H1 (cell line): ENCODE results near the gene MRPL11. TPM values are rescaled to one million over a fixed set of nuclear protein-coding genes. Genes with fewer than 3 reads are reported as not detected.

Source experiments
- CTCF ChIA-PET: fragments of 300-600 bp; sonication (Branson Sonifier 250); formaldehyde crosslinking; loops from one replicate; lab custom pipeline; 2021; ENCODE audit not compliant: partially characterized antibody; lab: Charles Lee
- POLR2A ChIA-PET: fragments of 300-600 bp; sonication (Branson Sonifier 250); formaldehyde crosslinking; loops from one replicate; lab custom pipeline; 2021; ENCODE audit warnings: inconsistent platforms; ENCODE audit not compliant: partially characterized antibody; lab: Charles Lee
- DNase-seq, 2 experiments: peaks; one replicate each; pipeline versions ENCODE4 v3.0.0 to v3.0.0-alpha.2; 2010 to 2022; ENCODE audit warnings: low spot score in 2 of 2, low read depth in 1 of 2, mixed read lengths in 1 of 2
- FAIRE-seq: peaks from 2 replicates; lab custom pipeline; 2011; peaks lifted over from hg19 to GRCh38; lab: Jason Lieb, UNC
- H2AFZ ChIP-seq: 2 replicates; pipeline ENCODE4 v1.8.1; 2012; ENCODE audit warnings: low read length, inconsistent platforms
- H2AK5ac ChIP-seq: 2 replicates; pipeline ENCODE4 v1.6.1; 2013; ENCODE audit warnings: low read depth, low read length
- H2BK120ac ChIP-seq: replicated peaks from 2 replicates; pipeline ENCODE3; 2013; ENCODE audit warnings: low read depth, low read length, inconsistent platforms
- H2BK12ac ChIP-seq: 2 replicates; pipeline ENCODE4 v1.6.1; 2013; ENCODE audit warnings: low read depth, low read length
- H2BK15ac ChIP-seq: 2 replicates; pipeline ENCODE4 v1.6.1; 2013; ENCODE audit warnings: low read length
- H2BK20ac ChIP-seq: 2 replicates; pipeline ENCODE4 v1.6.1; 2013; ENCODE audit warnings: low read length
- H2BK5ac ChIP-seq: 2 replicates; pipeline ENCODE4 v1.6.1; 2013; ENCODE audit warnings: low read depth, low read length
- H3K14ac ChIP-seq: 2 replicates; pipeline ENCODE4 v1.6.1; 2013; ENCODE audit warnings: inconsistent platforms; ENCODE audit not compliant: insufficient read length
- H3K18ac ChIP-seq: 2 replicates; pipeline ENCODE4 v1.6.1; 2013; ENCODE audit warnings: low read length; ENCODE audit errors: extremely low read depth
- H3K23ac ChIP-seq: 2 replicates; pipeline ENCODE4 v1.6.1; 2013; ENCODE audit warnings: inconsistent platforms; ENCODE audit not compliant: insufficient read length
- H3K23me2 ChIP-seq: 2 replicates; pipeline ENCODE4 v1.6.1; 2013; ENCODE audit warnings: low read depth, low read length
- H3K27ac ChIP-seq: 2 replicates; pipeline ENCODE4 v1.6.1; 2011; ENCODE audit warnings: low read depth, low read length, inconsistent platforms
- H3K27me3 ChIP-seq, 4 experiments: replicated peaks in 1 of 4; 1 replicate in 1 of 4; 2 replicates in 3 of 4; pipeline versions ENCODE4 v1.6.1 to v1.8.1; 2011 to 2013; ENCODE audit warnings: low read length in 3 of 4, mild to moderate bottlenecking in 3 of 4, inconsistent platforms in 2 of 4, mixed read lengths in 2 of 4, moderate library complexity in 1 of 4; ENCODE audit not compliant: control insufficient read depth in 3 of 4, insufficient read depth in 3 of 4; ENCODE audit errors: extremely low read depth in 1 of 4
- H3K36me3 ChIP-seq, 4 experiments: 2 replicates each; pipeline versions ENCODE4 v1.6.1 to v1.8.1; 2011 to 2013; ENCODE audit warnings: mild to moderate bottlenecking in 4 of 4, low read length in 3 of 4, moderate library complexity in 2 of 4, control low read depth in 1 of 4, inconsistent platforms in 1 of 4; ENCODE audit not compliant: insufficient read depth in 4 of 4, control insufficient read depth in 2 of 4
- H3K4ac ChIP-seq: replicated peaks from 2 replicates; pipeline ENCODE3; 2013; ENCODE audit warnings: low read length, low read depth, mixed read lengths, inconsistent platforms; ENCODE audit not compliant: insufficient read length
- H3K4me1 ChIP-seq, 4 experiments: replicated peaks in 1 of 4; 1 replicate in 1 of 4; 2 replicates in 3 of 4; pipeline versions ENCODE4 v1.6.1 to v1.8.1; 2011 to 2013; ENCODE audit warnings: low read length in 3 of 4, inconsistent platforms in 2 of 4, mixed read lengths in 1 of 4; ENCODE audit not compliant: insufficient read depth in 4 of 4, control insufficient read depth in 3 of 4
- H3K4me2 ChIP-seq, 2 experiments: 2 replicates each; pipeline versions ENCODE4 v1.6.1 to v1.8.1; 2011 to 2013; ENCODE audit warnings: low read depth in 2 of 2, low read length in 2 of 2, control low read depth in 1 of 2, inconsistent platforms in 1 of 2, mild to moderate bottlenecking in 1 of 2; ENCODE audit not compliant: insufficient read depth in 1 of 2
- H3K4me3 ChIP-seq, 4 experiments: fragments of 200-600, 300-600 bp in 1 of 4; sonication (generic), shearing (Covaris generic), sonication (Bioruptor Twin) in 1 of 4; 2 replicates each; pipeline versions ENCODE4 v1.5.1 to v1.8.1; 2011 to 2016; ENCODE audit warnings: low read length in 4 of 4, low read depth in 3 of 4, control low read depth in 2 of 4, inconsistent platforms in 2 of 4, mild to moderate bottlenecking in 2 of 4, mixed read lengths in 1 of 4, moderate library complexity in 1 of 4; ENCODE audit not compliant: insufficient read depth in 2 of 4; ENCODE audit errors: extremely low read depth in 1 of 4
- H3K56ac ChIP-seq: replicated peaks from 2 replicates; pipeline ENCODE3; 2013; ENCODE audit warnings: low read depth, mild to moderate bottlenecking, mixed read lengths, low read length, inconsistent platforms; ENCODE audit not compliant: insufficient read length
- H3K79me1 ChIP-seq: 2 replicates; pipeline ENCODE4 v1.6.1; 2013; ENCODE audit warnings: low read depth, low read length, control low read depth
- H3K79me2 ChIP-seq, 2 experiments: 2 replicates each; pipeline versions ENCODE4 v1.6.1 to v1.8.1; 2012 to 2013; ENCODE audit warnings: low read length in 2 of 2, mild to moderate bottlenecking in 2 of 2, inconsistent platforms in 1 of 2; ENCODE audit not compliant: insufficient read depth in 2 of 2, control insufficient read depth in 1 of 2
- H3K9ac ChIP-seq, 4 experiments: replicated peaks in 1 of 4; 1 replicate in 1 of 4; 2 replicates in 3 of 4; pipeline versions ENCODE4 v1.6.1 to v1.8.1; 2011 to 2013; ENCODE audit warnings: low read depth in 3 of 4, low read length in 3 of 4, control low read depth in 2 of 4, mild to moderate bottlenecking in 2 of 4, moderate library complexity in 2 of 4, inconsistent platforms in 1 of 4; ENCODE audit errors: extremely low read depth in 1 of 4
- H3K9me3 ChIP-seq, 2 experiments: 2 replicates each; pipeline versions ENCODE4 v1.6.1 to v1.8.1; 2012 to 2013; ENCODE audit warnings: mild to moderate bottlenecking in 2 of 2, moderate library complexity in 2 of 2, control low read depth in 1 of 2, inconsistent platforms in 1 of 2, low read depth in 1 of 2, low read length in 1 of 2, mixed read lengths in 1 of 2; ENCODE audit not compliant: insufficient read depth in 2 of 2
- H4K20me1 ChIP-seq, 2 experiments: replicated peaks in 1 of 2; 2 replicates each; pipeline versions ENCODE3 to v1.8.1; 2011 to 2013; ENCODE audit warnings: inconsistent platforms in 2 of 2, low read length in 2 of 2, mild to moderate bottlenecking in 1 of 2; ENCODE audit not compliant: insufficient read depth in 2 of 2, control insufficient read depth in 1 of 2
- H4K5ac ChIP-seq: 2 replicates; pipeline ENCODE4 v1.6.1; 2013; ENCODE audit warnings: low read length, low read depth, mixed read lengths, inconsistent platforms; ENCODE audit not compliant: insufficient read length
- H4K8ac ChIP-seq: 2 replicates; pipeline ENCODE4 v1.8.0; 2013; ENCODE audit warnings: mild to moderate bottlenecking, moderate library complexity, low read length, inconsistent platforms; ENCODE audit not compliant: insufficient read depth; ENCODE audit errors: extremely low read depth
- H4K91ac ChIP-seq: replicated peaks from 2 replicates; pipeline ENCODE3; 2013; ENCODE audit warnings: low read length, mixed read lengths, inconsistent platforms; ENCODE audit not compliant: insufficient read length
- JUND ChIP-seq: IDR thresholded peaks from 2 replicates; pipeline ENCODE4 v1.6.1; 2011; ENCODE audit warnings: mild to moderate bottlenecking, improper control_type of control experiment, low read length
- SP1 ChIP-seq: IDR thresholded peaks from 2 replicates; pipeline ENCODE4 v1.6.1; 2011; ENCODE audit warnings: low read depth, low read length
- TCF12 ChIP-seq: IDR thresholded peaks from 2 replicates; pipeline ENCODE4 v1.6.1; 2011; ENCODE audit warnings: low read depth, mild to moderate bottlenecking, low read length
- WGBS, 2 experiments: shearing (Covaris generic) in 1 of 2; methylation state at CpG; one replicate each; pipeline versions ENCODE4 v1.1.6 to v1.1.7; 2013 to 2015; ENCODE audit warnings: low lambda C conversion rate in 2 of 2, mixed read lengths in 2 of 2, inconsistent platforms in 1 of 2, low coverage in 1 of 2, missing lambda C conversion rate in 1 of 2; ENCODE audit not compliant: insufficient replicate concordance in 2 of 2, insufficient coverage in 1 of 2, insufficient read length in 1 of 2; ENCODE audit errors: extremely low coverage in 1 of 2, missing lambda C conversion rate in 1 of 2; 5-methylcytosine and 5-hydroxymethylcytosine counted together
- polyA plus RNA-seq, 7 experiments: library from polyadenylated mRNA; depleted of rRNA in 3 of 7; stranded (reverse) in 5 of 7; unstranded in 2 of 7; fragments of >200 nt in 5 of 7; fragments of 200-250 nt in 2 of 7; gene quantifications; 1 replicate in 5 of 7; 2 replicates in 1 of 7; 4 replicates in 1 of 7; pipeline versions ENCODE4 v1.2.1 to v1.2.3, GENCODE V29; 2011 to 2013; ENCODE audit warnings: missing spikeins in 2 of 7, mixed read lengths in 2 of 7
- total RNA-seq: library from RNA; stranded (reverse); fragmentation: NEBNext Ultra II Directional; extraction: Animal tissue kit (Norgen Biotek cat#: 25700); gene quantifications from 2 replicates; pipeline ENCODE4 v1.2.1, GENCODE V29; 2021

The MRPL11 gene
- total and polyA plus RNA-seq, 2 of the 8 experiments (the other 6 are each of a cell fraction or from before 2014, with no cell fraction given) = 105 to 141 TPM

DNA sequence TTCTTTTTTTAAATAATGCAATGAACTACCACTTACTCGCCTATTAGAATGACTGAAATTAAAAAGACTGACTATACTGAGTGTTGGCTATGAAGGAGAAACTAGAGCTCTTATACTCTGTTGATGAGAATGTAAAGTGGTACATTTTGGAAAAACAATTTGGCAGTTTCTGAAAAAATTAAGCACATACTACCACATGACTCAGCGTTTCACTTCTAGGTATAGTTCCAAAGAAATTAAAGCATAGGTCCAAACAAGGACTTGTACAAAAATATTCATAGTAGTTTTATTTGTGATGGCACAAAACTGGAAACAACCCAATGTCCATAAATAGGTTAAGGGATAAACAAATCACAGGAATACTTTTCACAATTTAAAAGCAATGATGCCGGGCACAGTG, 44.7 kb downstream of the MRPL11 start:
- no peak overlapping the region for H4K91ac ChIP-seq
- no peaks in the 10 kb centered on the region for H4K20me1 ChIP-seq
- CTCF ChIA-PET = interaction anchor here (0.6 to 0.8 kb wide), 4 partner anchors 8 to 31 kb away, joined by 3 to 6 read pairs (median 3); no protein-coding TSS in a partner anchor
- H2BK15ac ChIP-seq = no peak overlapping the region
- H3K79me1 ChIP-seq = no peaks in the 10 kb centered on the region
- H3K14ac ChIP-seq = no peak overlapping the region
- H4K5ac ChIP-seq = no peak overlapping the region
- H3K9me3 ChIP-seq = no peaks in the 10 kb centered on the region
- no peaks in the 10 kb centered on the region for H3K36me3 ChIP-seq
- no peak overlapping the region for H2BK120ac ChIP-seq
- H2AK5ac ChIP-seq = no peak overlapping the region
- H3K4me3 ChIP-seq = no peak overlapping the region
- H2AFZ ChIP-seq = no peak overlapping the region
- no peak overlapping the region for H3K18ac ChIP-seq
- H3K9ac ChIP-seq = no peak overlapping the region
- H3K4me2 ChIP-seq = no peak overlapping the region
- H3K4ac ChIP-seq = no peak overlapping the region
- no peak overlapping the region for H2BK20ac ChIP-seq
- TF ChIP-seq TCF12 (no peak), JUND (no peak), SP1 (no peak)
- TF ChIP-seq, all 59 proteins: peak for 0
- no peak for FAIRE-seq
- Histone ChIP-seq H3K23ac (no peak overlapping the region), H2BK12ac (no peak overlapping the region), H3K4me1 (no peaks in the 10 kb centered on the region), H3K23me2 (no peaks in the 10 kb centered on the region), H3K56ac (no peak overlapping the region), H4K8ac (no peak overlapping the region), H3K79me2 (no peaks in the 10 kb centered on the region), H3K27ac (no peak overlapping the region), H3K27me3 (no peaks in the 10 kb centered on the region), H2BK5ac (no peak overlapping the region)
- 66% methylated on average over 3 of the region's 3 CpGs; no CpG with 5 or more reads in 1 of the 2 experiments for WGBS, 2 experiments
- POLR2A ChIA-PET = no interaction called here
- no peak for DNase-seq
